OCI-LY1 (cell line): ENCODE measurements around the gene ZFYVE21.

ENCODE experiments used
- H2AFZ ChIP-seq: fragments of 200-600 bp; sonication (generic), shearing (Covaris generic); 2 replicates; pipeline ENCODE4 v1.6.0; 2014; ENCODE audit warnings: antibody characterized with exemption, mild to moderate bottlenecking, low read length
- H3F3A ChIP-seq: fragments of 200-600 bp; sonication (generic), shearing (Covaris generic); 2 replicates; pipeline ENCODE4 v1.6.0; 2014; ENCODE audit warnings: mild to moderate bottlenecking, antibody characterized with exemption, low read length, moderate library complexity; ENCODE audit not compliant: insufficient read depth
- H3K27ac ChIP-seq: fragments of 200-600 bp; sonication (generic); 2 replicates; pipeline ENCODE4 v1.5.1; 2014; ENCODE audit warnings: low read length, mixed run types, mild to moderate bottlenecking, low read depth; ENCODE audit not compliant: poor library complexity, severe bottlenecking
- H3K27me3 ChIP-seq: fragments of 200-600 bp; sonication (generic); 2 replicates; pipeline ENCODE4 v1.6.0; 2014; ENCODE audit warnings: antibody characterized with exemption, mild to moderate bottlenecking, low read length, moderate library complexity; ENCODE audit not compliant: insufficient read depth
- H3K36me3 ChIP-seq: fragments of 200-600 bp; sonication (generic); 2 replicates; pipeline ENCODE4 v1.6.1; 2014; ENCODE audit warnings: mild to moderate bottlenecking, antibody characterized with exemption, low read length, moderate library complexity, mixed read lengths; ENCODE audit not compliant: insufficient read depth
- H3K4me1 ChIP-seq: fragments of 200-600 bp; sonication (generic); 2 replicates; pipeline ENCODE4 v1.5.1; 2014; ENCODE audit warnings: mild to moderate bottlenecking, low read length, moderate library complexity; ENCODE audit not compliant: insufficient read depth, severe bottlenecking
- H3K4me2 ChIP-seq: fragments of 200-600 bp; sonication (generic), shearing (Covaris generic); 2 replicates; pipeline ENCODE4 v1.6.1; 2014; ENCODE audit warnings: low read length
- H3K4me3 ChIP-seq: fragments of 200-600 bp; sonication (generic); 2 replicates; pipeline ENCODE4 v1.5.1; 2014; ENCODE audit warnings: low read length, low read depth, mild to moderate bottlenecking, mixed read lengths; ENCODE audit not compliant: poor library complexity, severe bottlenecking
- H3K79me2 ChIP-seq: fragments of 200-600 bp; shearing (Covaris generic); 2 replicates; pipeline ENCODE4 v1.6.1; 2016; ENCODE audit warnings: mixed run types, low read length, mixed read lengths; ENCODE audit not compliant: insufficient read depth
- H3K9ac ChIP-seq: fragments of 200-600 bp; sonication (generic), shearing (Covaris generic); 2 replicates; pipeline ENCODE4 v1.6.1; 2014; ENCODE audit warnings: mild to moderate bottlenecking, low read length, mixed read lengths
- H3K9me2 ChIP-seq: fragments of 200-600 bp; sonication (generic), shearing (Covaris generic); 2 replicates; pipeline ENCODE4 v1.6.1; 2014; ENCODE audit warnings: low read depth, mild to moderate bottlenecking, low read length, mixed read lengths
- H3K9me3 ChIP-seq: fragments of 200-600 bp; shearing (Covaris generic); 2 replicates; pipeline ENCODE4 v1.6.1; 2014; ENCODE audit warnings: low read length, mixed read lengths
- H4K20me1 ChIP-seq: fragments of 200-600 bp; sonication (generic), shearing (Covaris generic); 2 replicates; pipeline ENCODE4 v1.6.0; 2016; ENCODE audit warnings: mild to moderate bottlenecking, low read length; ENCODE audit not compliant: insufficient read depth
- EZH2 ChIP-seq: fragments of 200-600 bp; sonication (generic), shearing (Covaris generic); IDR thresholded peaks from 2 replicates; pipeline ENCODE4 v1.8.0; 2017; ENCODE audit warnings: borderline replicate concordance, mixed run types, mild to moderate bottlenecking, antibody characterized with exemption, low read length, moderate library complexity, mixed read lengths
- TF ChIP-seq, protein P1 (sequence below): fragments of 200-600 bp; sonication (generic), shearing (Covaris generic); IDR thresholded peaks from 2 replicates; pipeline ENCODE4 v1.5.1; 2017; ENCODE audit warnings: mild to moderate bottlenecking, antibody characterized with exemption, low read length, moderate library complexity, mixed read lengths

ZFYVE21 gene

DNA sequence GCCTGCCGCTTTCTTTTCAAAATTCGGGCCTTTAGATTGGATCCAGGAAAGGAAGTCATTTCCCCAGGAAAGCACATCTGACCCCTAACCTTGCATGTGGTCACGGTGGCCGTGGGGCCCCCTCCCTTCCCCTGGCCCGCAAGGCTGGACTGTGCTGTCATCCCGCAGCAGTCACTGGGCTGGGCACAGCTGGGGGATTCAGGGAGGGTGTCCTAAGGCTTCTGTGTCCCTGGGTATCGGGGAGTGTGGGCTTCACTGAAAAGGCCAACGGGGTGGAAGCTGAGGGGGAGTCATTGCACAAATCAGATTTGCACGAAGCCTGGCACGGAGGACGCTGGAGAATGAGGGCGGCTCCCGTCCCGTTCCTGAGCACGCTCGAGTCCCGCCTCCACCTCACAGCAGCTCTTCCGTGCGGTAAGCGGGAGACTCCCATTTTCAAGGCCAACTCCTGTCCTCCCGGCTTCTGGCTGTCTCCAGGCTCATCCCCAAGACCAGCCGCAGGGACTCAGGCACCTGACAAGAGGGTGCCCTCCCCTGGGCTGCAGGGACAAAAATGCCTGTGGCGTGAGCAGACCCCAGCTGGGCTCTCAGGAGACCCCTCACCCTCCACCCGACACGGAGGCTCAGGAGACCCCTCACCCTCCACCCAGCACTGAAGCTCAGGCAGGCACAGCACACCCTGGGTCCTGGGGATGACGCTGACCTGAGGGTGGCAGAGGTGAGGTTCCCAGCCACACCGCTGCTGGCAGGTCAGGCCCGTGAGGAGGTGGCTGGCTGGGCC is 9.9 kb upstream of the ZFYVE21 start:
- H3K4me1 ChIP-seq = peaks cover 43% of the 10 kb centered on the region
- no peaks in the 10 kb centered on the region for H3K27me3 ChIP-seq
- no peak overlapping the region for H3K4me2 ChIP-seq
- no peak overlapping the region for H2AFZ ChIP-seq
- H3K79me2 ChIP-seq = no peaks in the 10 kb centered on the region
- H3K4me3 ChIP-seq = no peak overlapping the region
- peaks cover 84% of the 10 kb centered on the region for H3K36me3 ChIP-seq
- no peaks in the 10 kb centered on the region for H4K20me1 ChIP-seq
- H3K9me2 ChIP-seq = no peaks in the 10 kb centered on the region
- 0 out of 2 replicates have a peak, but pooled peaks cover 5% of the 10 kb centered on the region for H3F3A ChIP-seq
- no peak overlapping the region for H3K9ac ChIP-seq
- TF ChIP-seq EZH2 = no peak
- TF ChIP-seq, protein P1, sequence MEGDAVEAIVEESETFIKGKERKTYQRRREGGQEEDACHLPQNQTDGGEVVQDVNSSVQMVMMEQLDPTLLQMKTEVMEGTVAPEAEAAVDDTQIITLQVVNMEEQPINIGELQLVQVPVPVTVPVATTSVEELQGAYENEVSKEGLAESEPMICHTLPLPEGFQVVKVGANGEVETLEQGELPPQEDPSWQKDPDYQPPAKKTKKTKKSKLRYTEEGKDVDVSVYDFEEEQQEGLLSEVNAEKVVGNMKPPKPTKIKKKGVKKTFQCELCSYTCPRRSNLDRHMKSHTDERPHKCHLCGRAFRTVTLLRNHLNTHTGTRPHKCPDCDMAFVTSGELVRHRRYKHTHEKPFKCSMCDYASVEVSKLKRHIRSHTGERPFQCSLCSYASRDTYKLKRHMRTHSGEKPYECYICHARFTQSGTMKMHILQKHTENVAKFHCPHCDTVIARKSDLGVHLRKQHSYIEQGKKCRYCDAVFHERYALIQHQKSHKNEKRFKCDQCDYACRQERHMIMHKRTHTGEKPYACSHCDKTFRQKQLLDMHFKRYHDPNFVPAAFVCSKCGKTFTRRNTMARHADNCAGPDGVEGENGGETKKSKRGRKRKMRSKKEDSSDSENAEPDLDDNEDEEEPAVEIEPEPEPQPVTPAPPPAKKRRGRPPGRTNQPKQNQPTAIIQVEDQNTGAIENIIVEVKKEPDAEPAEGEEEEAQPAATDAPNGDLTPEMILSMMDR = no peak
- H3K9me3 ChIP-seq = no peaks in the 10 kb centered on the region
- H3K27ac ChIP-seq = no peak overlapping the region

DNA sequence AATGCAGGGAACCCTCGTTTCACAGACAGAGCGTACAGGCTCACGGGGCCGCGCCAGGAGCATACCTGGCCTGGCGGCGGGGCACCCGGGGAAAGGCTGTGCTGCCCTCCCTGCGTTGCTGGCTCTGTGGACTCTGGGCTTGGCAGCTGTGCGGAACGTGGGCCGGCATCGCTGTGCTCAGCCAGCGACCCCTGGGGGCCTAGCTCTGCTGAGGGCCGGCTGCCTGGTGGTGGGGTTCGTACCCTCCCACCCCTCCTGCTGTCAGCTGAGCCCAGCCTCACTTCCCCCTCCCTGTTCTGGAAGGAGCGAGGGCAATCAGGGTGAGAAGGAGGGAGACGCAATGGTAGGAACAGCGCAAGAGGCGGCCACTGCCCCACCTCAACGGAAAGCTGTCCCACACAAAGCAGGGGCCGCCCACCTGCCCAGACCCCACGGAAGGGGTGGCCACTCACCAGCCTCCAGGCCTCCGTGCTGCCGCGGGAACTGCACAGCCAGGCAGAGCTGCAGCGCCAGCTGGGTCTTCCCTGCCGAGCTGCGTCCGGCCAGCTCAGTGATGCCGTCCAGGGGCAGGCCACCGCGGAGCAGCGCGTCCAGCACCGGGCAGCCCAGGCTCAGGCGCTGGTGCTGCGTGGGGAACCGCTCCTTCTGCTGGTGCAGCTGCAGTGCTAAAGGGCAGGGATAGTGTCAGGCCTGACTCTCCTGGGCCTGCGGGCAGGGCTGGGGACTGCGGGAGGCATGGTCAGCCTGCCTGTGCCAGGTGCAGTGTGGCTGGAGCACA is 8.9 kb upstream of the ZFYVE21 start:
- Histone ChIP-seq H3F3A (0 out of 2 replicates have a peak, but pooled peaks cover 5% of the 10 kb centered on the region), H3K36me3 (peaks cover 89% of the 10 kb centered on the region)

DNA sequence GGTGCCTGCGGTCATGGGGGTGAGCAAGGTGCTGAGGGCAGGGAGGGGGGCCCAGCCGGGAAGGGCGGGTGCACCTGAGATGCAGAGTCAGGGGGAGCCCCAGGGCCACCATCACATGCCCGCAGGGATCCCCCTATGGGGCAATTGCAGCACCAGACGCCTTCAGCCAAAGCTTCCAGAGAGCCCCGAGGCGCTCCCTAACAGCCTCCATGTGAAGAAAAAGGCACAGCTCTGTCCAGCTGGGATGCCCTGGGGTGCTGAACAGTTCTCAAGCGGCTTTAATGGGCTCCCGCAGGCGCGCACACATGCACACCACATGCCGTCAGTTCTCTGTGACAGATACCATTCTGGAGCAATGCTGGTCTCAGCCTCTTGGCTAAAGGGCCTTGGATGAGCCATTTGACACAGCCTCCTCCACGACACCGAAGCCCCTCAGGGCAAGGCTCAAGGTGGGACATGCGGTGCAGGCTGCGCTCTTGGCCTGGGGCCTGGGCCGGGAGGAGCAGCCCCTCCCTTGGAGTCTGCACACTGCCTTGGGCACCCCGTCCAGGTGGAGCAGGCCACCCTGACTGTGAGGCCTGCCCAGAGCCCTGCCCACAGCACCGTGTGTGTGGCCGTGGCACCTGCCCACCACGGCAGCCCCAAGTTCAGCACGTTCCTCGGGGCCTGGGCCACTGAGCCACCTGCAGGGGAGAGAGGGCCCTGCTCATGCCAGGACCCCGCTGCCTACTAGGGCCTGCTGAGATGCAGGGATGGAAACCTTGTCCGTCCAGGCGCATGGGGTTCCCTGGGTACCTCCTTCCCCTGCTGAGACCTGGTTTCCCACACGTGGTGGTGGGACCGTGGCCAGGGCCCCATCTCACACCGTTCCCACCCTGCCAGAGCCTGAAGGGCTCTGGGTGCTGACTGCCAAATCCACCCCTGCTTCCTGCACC is 8.0 kb upstream of the ZFYVE21 start:
- Histone ChIP-seq H3K4me1 (peaks cover 43% of the 10 kb centered on the region), H2AFZ (no peak overlapping the region), H3K9me2 (no peaks in the 10 kb centered on the region), H3K79me2 (no peaks in the 10 kb centered on the region), H3K27ac (no peak overlapping the region), H3K4me3 (no peak overlapping the region), H3F3A (0 out of 2 replicates have a peak, but pooled peaks cover 4% of the 10 kb centered on the region), H3K9me3 (no peaks in the 10 kb centered on the region), H3K27me3 (no peaks in the 10 kb centered on the region), H3K9ac (no peak overlapping the region), H4K20me1 (no peaks in the 10 kb centered on the region), H3K36me3 (peaks cover 95% of the 10 kb centered on the region), H3K4me2 (no peak overlapping the region)
- TF ChIP-seq, protein P1 = no peak
- no peak for TF ChIP-seq EZH2

More for the DNA sequence above, 8.9 kb upstream of the ZFYVE21 start:
- no peaks in the 10 kb centered on the region for H4K20me1 ChIP-seq
- no peak overlapping the region for H3K27ac ChIP-seq
- TF ChIP-seq EZH2 = no peak
- TF ChIP-seq, protein P1 = no peak
- no peaks in the 10 kb centered on the region for H3K27me3 ChIP-seq
- H3K4me3 ChIP-seq = no peak overlapping the region
- no peaks in the 10 kb centered on the region for H3K79me2 ChIP-seq
- no peaks in the 10 kb centered on the region for H3K9me2 ChIP-seq
- H3K9ac ChIP-seq = no peak overlapping the region
- no peak overlapping the region for H2AFZ ChIP-seq
- no peaks in the 10 kb centered on the region for H3K9me3 ChIP-seq
- peaks cover 43% of the 10 kb centered on the region for H3K4me1 ChIP-seq
- no peak overlapping the region for H3K4me2 ChIP-seq
